CD14-positive monocyte (primary cell): ENCODE measurements around the gene TBC1D22A. TPM values are rescaled to one million over a fixed set of nuclear protein-coding genes. Genes with fewer than 3 reads are reported as not detected.

Experiments used
- DNase-seq, 3 donors: peaks; one replicate each; pipeline ENCODE4 v3.0.0-alpha.2; 2011 to 2022
- H2AFZ ChIP-seq: 2 replicates; pipeline ENCODE4 v1.6.0; 2012; ENCODE audit warnings: mild to moderate bottlenecking, low read depth, low read length, inconsistent platforms; ENCODE audit not compliant: insufficient read depth, poor library complexity, severe bottlenecking
- H3K27ac ChIP-seq, 2 donors: 1 replicate in 1 of 2; 2 replicates in 1 of 2; pipeline ENCODE4 v1.5.1; 2012 to 2013; ENCODE audit warnings: low read length in 2 of 2, control low read depth in 1 of 2, inconsistent platforms in 1 of 2, low read depth in 1 of 2, mild to moderate bottlenecking in 1 of 2
- H3K27me3 ChIP-seq, 2 donors: one replicate each; pipeline versions ENCODE4 v1.6.0 to v1.6.1; 2011 to 2013; ENCODE audit warnings: low read length in 2 of 2; ENCODE audit not compliant: control insufficient read depth in 2 of 2, insufficient read depth in 2 of 2
- H3K36me3 ChIP-seq, 2 donors: replicated peaks in 1 of 2; 1 replicate in 1 of 2; 2 replicates in 1 of 2; pipeline versions ENCODE4 v1.5.1 to v1.6.1; 2012 to 2013; ENCODE audit warnings: low read length in 2 of 2, control low read depth in 1 of 2, inconsistent platforms in 1 of 2, mild to moderate bottlenecking in 1 of 2; ENCODE audit not compliant: insufficient read depth in 2 of 2, control insufficient read depth in 1 of 2
- H3K4me1 ChIP-seq, 2 donors: 1 replicate in 1 of 2; 2 replicates in 1 of 2; pipeline versions ENCODE4 v1.5.1 to v1.6.1; 2012 to 2013; ENCODE audit warnings: low read length in 2 of 2, control low read depth in 1 of 2, inconsistent platforms in 1 of 2, mild to moderate bottlenecking in 1 of 2, moderate library complexity in 1 of 2; ENCODE audit not compliant: insufficient read depth in 2 of 2, control insufficient read depth in 1 of 2
- H3K4me2 ChIP-seq: replicated peaks from 2 replicates; pipeline ENCODE3; 2012; ENCODE audit warnings: low read length, moderate library complexity, mild to moderate bottlenecking; ENCODE audit not compliant: poor library complexity, severe bottlenecking; ENCODE audit errors: extremely low read depth
- H3K4me3 ChIP-seq, 3 experiments: fragments of 200-600 bp in 1 of 3; sonication (generic) in 1 of 3; replicated peaks in 1 of 3; 1 replicate in 2 of 3; 2 replicates in 1 of 3; pipeline ENCODE4 v1.5.1; 2011 to 2013; ENCODE audit warnings: low read length in 3 of 3, mild to moderate bottlenecking in 3 of 3, control low read depth in 2 of 3, low read depth in 2 of 3, inconsistent platforms in 1 of 3, moderate library complexity in 1 of 3
- H3K79me2 ChIP-seq: 2 replicates; pipeline ENCODE4 v1.6.0; 2012; ENCODE audit warnings: mild to moderate bottlenecking, control low read depth, inconsistent platforms, low read length, moderate library complexity; ENCODE audit not compliant: insufficient read depth
- H3K9ac ChIP-seq: 2 replicates; pipeline ENCODE4 v1.6.0; 2017; ENCODE audit warnings: low read length, mild to moderate bottlenecking; ENCODE audit not compliant: insufficient read depth, poor library complexity, severe bottlenecking
- H3K9me3 ChIP-seq, 2 donors: replicated peaks in 1 of 2; 1 replicate in 1 of 2; 2 replicates in 1 of 2; pipeline versions ENCODE4 v1.5.1 to v1.6.1; 2012 to 2013; ENCODE audit warnings: low read length in 2 of 2, control low read depth in 1 of 2; ENCODE audit not compliant: control insufficient read depth in 1 of 2, insufficient read depth in 1 of 2
- H4K20me1 ChIP-seq: 2 replicates; pipeline ENCODE4 v1.6.0; 2012; ENCODE audit warnings: mild to moderate bottlenecking, low read length, control low read depth, moderate library complexity; ENCODE audit not compliant: insufficient read depth
- H3K27ac Mint-ChIP-seq, 7 donors: one replicate each; pipeline ENCODE4 v1.8.0; 2020; ENCODE audit warnings: mild to moderate bottlenecking in 7 of 7, mixed read lengths in 7 of 7, moderate library complexity in 6 of 7, inconsistent platforms in 2 of 7
- H3K27me3 Mint-ChIP-seq, 3 donors: one replicate each; pipeline ENCODE4 v1.8.0; 2021 to 2022; ENCODE audit warnings: low read depth in 3 of 3, mild to moderate bottlenecking in 3 of 3, mixed read lengths in 3 of 3, moderate library complexity in 3 of 3, inconsistent platforms in 1 of 3
- H3K36me3 Mint-ChIP-seq, 2 donors: one replicate each; pipeline ENCODE4 v1.8.0; 2020; ENCODE audit warnings: mixed read lengths in 2 of 2, inconsistent platforms in 1 of 2, mild to moderate bottlenecking in 1 of 2
- H3K4me1 Mint-ChIP-seq: one replicate; pipeline ENCODE4 v1.8.0; 2020; ENCODE audit warnings: mild to moderate bottlenecking, mixed read lengths
- H3K4me3 Mint-ChIP-seq, 2 donors: one replicate each; pipeline ENCODE4 v1.8.0; 2020; ENCODE audit warnings: mild to moderate bottlenecking in 2 of 2, mixed read lengths in 2 of 2, moderate library complexity in 1 of 2
- H3K9me3 Mint-ChIP-seq, 7 donors: one replicate each; pipeline ENCODE4 v1.8.0; 2020 to 2022; ENCODE audit warnings: mixed read lengths in 7 of 7, mild to moderate bottlenecking in 6 of 7, moderate library complexity in 6 of 7, inconsistent platforms in 2 of 7
- CTCF ChIP-seq: fragments of 200-600 bp; IDR thresholded peaks from one replicate; pipeline ENCODE4 v1.8.0; 2022; ENCODE audit warnings: antibody characterized with exemption, mild to moderate bottlenecking
- WGBS: methylation state at CpG from one replicate; pipeline ENCODE4 v1.1.5; 2013; ENCODE audit warnings: missing lambda C conversion rate; ENCODE audit not compliant: insufficient coverage; 5-methylcytosine and 5-hydroxymethylcytosine counted together
- intact Hi-C, 2 donors: fragments of 100-400 bp; cut with micrococcal nuclease; formaldehyde crosslinking; loops; one replicate each; pipeline versions ENCODE4 v1.15.0 to v1.15.1; 2023
- polyA plus RNA-seq, 3 donors: library from polyadenylated mRNA; depleted of rRNA in 1 of 3; unstranded in 2 of 3; stranded (reverse) in 1 of 3; fragments of 300-500 nt in 2 of 3; fragments of >200 nt in 1 of 3; fragmentation: Illumina TruSeq in 2 of 3; gene quantifications; 1 replicate in 2 of 3; 2 replicates in 1 of 3; pipeline ENCODE4 v1.2.3, GENCODE V29; 2012 to 2021

The TBC1D22A gene
- polyA plus RNA-seq, 3 donors: 25.9 to 36.2 (median 29.5) TPM

GRCh38 chr22:47038206-47038835 is 275.9 kb downstream of the TBC1D22A start:
- peaks cover 0 to 2% (median 0%) of the 10 kb centered on the region in 7 donors for H3K9me3 Mint-ChIP-seq
- peaks cover 2% of the 10 kb centered on the region for H3K4me1 Mint-ChIP-seq
- intact Hi-C loops: no loop called here

GRCh38 chr22:47039356-47039755 is 276.9 kb downstream of the TBC1D22A start:
- Histone ChIP-seq H4K20me1 (peaks cover 80% of the 10 kb centered on the region), H3K4me3 (no peak overlapping the region), H3K4me1 (no peaks in the 10 kb centered on the region), H3K27me3 (no peaks in the 10 kb centered on the region), H3K79me2 (no peaks in the 10 kb centered on the region), H3K4me2 (no peak overlapping the region), H3K9me3 (no peaks in the 10 kb centered on the region), H3K36me3 (peaks cover 17 to 41% of the 10 kb centered on the region in 2 donors), H3K9ac (no peak overlapping the region), H2AFZ (no peak overlapping the region), H3K27ac (no peak overlapping the region)
- intact Hi-C loops: no loop called here
- Mint-ChIP-seq H3K27ac (no peak overlapping the region), H3K27me3 (peaks cover 0 to 3% (median 0%) of the 10 kb centered on the region in 3 donors), H3K9me3 (peaks cover 0 to 2% (median 0%) of the 10 kb centered on the region in 7 donors), H3K36me3 (peaks cover 36 to 43% of the 10 kb centered on the region in 2 donors), H3K4me1 (peaks cover 12% of the 10 kb centered on the region), H3K4me3 (no peak overlapping the region)
- DNase-seq: no peak
- TF ChIP-seq CTCF: no peak
- WGBS: no CpG with 5 or more reads among the region's 5 CpGs

More at GRCh38 chr22:47038206-47038835, 275.9 kb downstream of the TBC1D22A start:
- Histone ChIP-seq H3K9ac (no peak overlapping the region), H3K36me3 (peaks cover 17 to 44% of the 10 kb centered on the region in 2 donors), H4K20me1 (peaks cover 80% of the 10 kb centered on the region), H3K27ac (no peak overlapping the region), H3K4me1 (no peaks in the 10 kb centered on the region), H3K4me2 (no peak overlapping the region), H2AFZ (no peak overlapping the region), H3K9me3 (no peaks in the 10 kb centered on the region), H3K27me3 (no peaks in the 10 kb centered on the region), H3K4me3 (no peak overlapping the region), H3K79me2 (no peaks in the 10 kb centered on the region)
- Mint-ChIP-seq H3K27me3 (peaks cover 0 to 3% (median 0%) of the 10 kb centered on the region in 3 donors), H3K27ac (peak overlapping the region in 2 of 7 donors; percentile 3 to 49), H3K4me3 (no peak overlapping the region), H3K36me3 (peaks cover 38 to 46% of the 10 kb centered on the region in 2 donors)
- TF ChIP-seq CTCF: no peak
- no peak for DNase-seq
- 99% methylated on average over 17 of the region's 18 CpGs for WGBS
